NCI-H345 treated with DMSO at 0.1 percent for 48 hours (cell line): ENCODE results near the gene SLC6A1.

Experiments
- DNase-seq: peaks from one replicate; lab custom pipeline; 2025; ENCODE audit not compliant: unreplicated experiment; lab: John Stamatoyannopoulos, UW

The SLC6A1 gene

DNA sequence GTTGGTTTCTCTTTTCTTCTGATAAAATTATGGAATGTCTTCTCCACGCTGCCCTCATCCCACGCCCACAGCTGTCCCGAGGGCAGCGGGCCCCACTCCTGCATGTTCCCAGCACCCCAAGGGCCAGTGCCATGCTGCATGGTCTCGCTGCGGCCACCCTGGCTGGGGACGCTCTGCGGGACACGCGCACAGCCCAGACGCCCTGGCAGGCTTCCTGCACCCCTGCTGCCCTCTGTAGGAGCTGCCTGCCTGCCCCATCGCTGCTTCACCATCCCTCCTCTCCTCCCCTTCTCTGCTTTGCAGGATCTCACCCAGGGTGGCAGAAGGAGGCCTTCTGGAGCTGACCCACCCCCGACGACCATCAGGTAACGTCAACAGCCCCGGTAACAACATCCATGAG, 22.8 kb downstream of the SLC6A1 start:
- no peak for DNase-seq

GRCh38 chr3:11016727-11017126, 24.2 kb downstream of the SLC6A1 start:
- no peak for DNase-seq

- DNase-seq, result no peak
Observed at GRCh38 chr3:11019116-11019819, 26.7 kb downstream of the SLC6A1 start.

GRCh38 chr3:11020764-11021163, 28.2 kb downstream of the SLC6A1 start:
- no peak for DNase-seq

DNA sequence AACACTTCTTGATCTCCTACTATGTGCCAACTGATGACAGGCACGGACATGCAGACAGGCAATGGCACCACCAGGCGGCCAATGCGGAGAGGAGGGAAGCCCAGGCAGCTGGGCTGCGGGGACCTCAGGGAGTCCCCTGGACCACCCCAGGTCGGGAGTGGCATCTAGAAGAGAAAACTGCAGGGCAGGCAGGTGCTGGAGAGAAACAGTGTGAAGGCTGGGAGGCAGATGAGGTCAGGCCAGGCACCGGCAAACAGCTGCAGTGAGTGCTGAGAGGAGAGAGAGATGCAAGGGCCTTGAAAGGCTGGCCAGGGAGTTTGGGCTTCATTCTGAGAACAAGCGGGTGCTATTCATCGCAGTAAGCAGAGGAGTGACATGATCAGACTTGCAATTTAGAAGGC, 29.1 kb downstream of the SLC6A1 start:
- DNase-seq, result no peak

- DNase-seq, result no peak
Observed at GRCh38 chr3:11022115-11022514, 29.6 kb downstream of the SLC6A1 start.

GRCh38 chr3:11024181-11024580, 31.6 kb downstream of the SLC6A1 start:
- DNase-seq, result no peak

DNA sequence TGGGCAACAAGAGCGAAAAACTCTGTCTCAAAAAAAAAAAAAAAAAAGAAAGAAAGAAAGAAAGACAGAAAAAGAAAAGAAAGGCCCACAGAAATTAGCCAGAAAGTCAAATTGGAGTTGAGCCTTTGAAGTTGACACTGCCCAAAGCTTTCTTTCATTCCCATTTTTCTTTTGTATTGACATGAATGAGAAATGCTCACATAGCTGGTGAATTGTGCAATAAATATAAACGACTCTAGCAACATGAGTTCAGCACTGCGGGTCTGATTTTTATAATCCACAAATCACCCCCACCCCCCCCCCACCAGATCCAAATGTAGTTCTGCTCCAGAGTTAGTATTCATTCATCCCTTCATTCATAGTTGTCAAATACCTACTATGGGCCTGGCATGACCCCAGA, 37.4 kb downstream of the SLC6A1 start:
- DNase-seq, result no peak

DNA sequence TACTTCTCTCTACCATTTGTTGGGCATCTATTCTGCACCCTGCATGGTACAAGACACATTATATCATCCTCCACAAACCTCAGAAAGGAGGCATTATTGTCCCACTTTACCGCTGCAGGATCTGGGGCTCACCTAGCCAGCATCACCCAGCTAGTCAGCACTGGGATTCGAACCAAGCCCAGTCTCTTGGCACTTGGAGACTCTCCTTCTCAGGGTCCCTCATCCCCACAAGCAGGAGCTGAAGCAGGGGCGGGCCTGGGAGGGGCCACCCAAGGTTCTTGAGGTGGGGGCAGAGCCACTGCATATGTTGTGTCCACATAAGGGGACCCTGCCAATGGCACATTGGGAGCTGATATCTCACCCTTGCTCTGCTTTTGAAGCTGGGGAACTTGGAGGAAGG, 41.3 kb downstream of the SLC6A1 start:
- DNase-seq, result no peak

GRCh38 chr3:11034309-11034985, 41.9 kb downstream of the SLC6A1 start:
- no peak for DNase-seq

DNA sequence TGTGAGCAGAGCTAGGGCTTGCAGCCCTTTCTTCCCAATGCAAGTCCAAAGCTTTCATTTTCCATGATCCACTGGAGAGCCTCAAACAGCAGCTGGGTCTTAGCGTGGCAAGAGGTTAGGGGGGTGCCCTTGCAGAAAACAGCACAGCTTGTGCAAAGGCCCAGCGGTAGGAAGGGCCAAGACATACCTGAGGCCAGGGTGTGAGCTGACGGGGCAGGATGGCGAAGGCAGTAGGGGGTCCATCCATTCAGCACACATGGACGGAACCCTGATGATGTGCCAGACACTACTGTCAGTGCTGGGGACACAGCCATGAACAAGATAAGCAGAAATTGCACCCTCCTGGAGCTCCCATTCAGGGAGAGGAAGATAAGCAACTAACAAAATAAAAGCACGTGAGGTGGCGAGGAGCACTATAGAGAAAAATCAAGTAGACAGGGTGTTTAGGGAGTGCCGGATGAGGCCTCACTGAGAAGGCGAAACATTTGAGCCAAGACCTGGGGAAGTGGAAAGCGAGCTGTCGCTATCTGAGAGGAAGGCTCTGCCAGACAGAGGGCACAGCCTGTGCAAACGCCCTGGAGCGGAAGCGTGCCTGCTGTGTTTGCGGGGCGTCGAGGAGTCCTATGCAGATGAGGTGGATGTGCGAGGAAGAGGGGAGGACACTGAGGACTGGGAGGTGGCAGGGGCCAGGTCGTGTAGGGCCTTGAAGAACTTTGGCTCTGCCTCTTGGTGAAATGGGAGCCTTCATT, 43.4 kb downstream of the SLC6A1 start:
- no peak for DNase-seq

DNA sequence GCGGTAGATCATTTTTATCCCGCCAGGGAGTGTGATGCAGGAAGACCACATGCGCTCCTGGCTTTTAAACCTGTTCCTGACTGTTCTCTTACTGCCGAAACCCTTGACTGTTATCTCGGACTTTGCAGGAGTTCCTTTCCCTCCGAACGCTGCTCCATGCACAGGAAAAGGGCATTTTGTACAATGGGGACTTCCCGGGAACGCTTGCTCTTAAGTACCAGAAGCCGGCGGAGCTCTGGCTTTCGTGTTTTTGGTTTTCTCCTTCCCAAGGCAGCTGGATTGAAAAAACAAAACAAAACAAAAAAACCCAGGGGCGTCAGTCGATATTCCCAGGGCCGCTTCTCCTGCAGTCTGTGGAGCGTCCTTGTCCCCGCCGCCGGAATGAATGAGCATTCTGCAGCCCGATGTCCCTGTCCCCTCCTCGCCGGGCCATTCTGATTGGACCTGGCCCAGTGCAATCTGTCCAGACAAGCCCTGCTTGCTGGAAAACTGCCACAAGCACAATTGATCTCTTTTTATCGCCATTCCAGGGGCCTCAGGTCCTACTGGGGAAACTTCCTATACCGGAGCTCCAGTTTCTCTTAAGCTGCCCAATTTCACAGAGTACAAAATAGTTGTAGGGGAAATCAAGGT, 44.8 kb downstream of the SLC6A1 start:
- DNase-seq, result no peak

DNA sequence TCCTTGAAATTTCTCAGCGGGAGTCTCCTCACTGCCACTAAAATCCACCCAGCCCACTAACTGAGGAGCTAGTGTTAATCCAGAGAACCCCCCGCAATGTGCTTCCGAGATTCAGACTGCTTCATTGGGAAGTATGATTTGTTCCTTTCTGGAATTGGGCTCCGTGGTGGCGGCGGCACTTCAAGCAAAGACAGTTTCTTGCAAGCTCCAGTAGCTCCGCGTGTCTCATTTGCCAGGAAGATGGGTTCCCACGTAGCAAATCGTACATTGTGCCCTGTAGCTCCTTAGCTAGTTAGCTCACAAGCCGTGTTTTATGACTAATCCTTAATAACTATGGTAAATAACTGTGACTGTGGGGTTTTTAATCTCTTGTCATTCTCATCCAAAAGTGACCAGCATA, 45.4 kb downstream of the SLC6A1 start:
- no peak for DNase-seq

GRCh38 chr3:11045536-11045935, 53.0 kb downstream of the SLC6A1 start:
- no peak for DNase-seq

DNA sequence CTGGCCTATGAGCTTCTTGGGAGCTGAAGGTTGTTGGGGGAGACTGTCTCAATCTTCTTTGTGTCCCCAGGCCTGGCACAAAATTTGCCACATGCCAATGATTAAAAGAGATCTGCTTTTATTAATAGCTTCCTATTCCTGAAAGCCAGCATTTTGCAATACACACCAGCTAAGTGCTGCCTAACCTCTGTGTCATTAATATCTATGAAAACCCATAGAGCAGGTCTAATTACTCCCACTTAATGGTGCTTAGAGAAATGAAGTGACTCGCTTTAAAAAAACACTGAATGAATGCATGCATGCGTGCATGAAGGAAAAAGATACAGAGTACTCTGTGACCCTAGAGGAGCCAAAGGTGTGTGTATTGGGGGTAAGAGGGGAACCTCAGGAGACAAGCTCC, 55.0 kb downstream of the SLC6A1 start:
- no peak for DNase-seq

DNA sequence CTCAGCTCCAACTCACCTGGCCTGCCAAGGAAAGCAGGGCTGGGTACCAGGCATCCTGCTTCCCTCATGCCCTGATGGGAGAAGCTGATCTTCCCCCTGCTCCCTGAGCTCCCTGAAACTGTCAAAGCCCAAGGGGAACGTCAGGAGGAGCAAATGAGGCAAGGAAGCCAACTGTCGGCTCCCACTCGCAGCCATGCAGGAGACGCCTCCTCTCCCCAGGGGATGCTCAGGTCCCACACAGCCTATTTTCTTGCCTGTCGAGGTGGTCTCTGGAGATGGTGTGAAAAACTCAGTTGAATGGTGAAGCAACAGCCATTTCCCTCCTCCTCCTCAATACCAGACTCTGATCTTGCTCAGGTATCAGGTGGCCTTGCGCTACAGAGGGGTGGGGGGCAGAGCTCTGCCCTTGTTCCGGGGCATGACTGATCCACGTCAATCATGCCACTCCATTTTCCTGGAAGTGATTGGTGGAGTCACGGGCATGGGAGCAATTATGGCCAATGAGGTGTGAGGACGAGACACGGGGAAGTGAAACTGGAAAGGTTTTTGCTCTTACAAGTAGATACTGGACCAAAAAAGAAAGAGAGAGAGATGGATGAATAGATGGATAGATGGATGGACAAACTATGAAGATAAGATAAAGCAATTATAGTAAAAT, 58.2 kb downstream of the SLC6A1 start:
- no peak for DNase-seq

DNA sequence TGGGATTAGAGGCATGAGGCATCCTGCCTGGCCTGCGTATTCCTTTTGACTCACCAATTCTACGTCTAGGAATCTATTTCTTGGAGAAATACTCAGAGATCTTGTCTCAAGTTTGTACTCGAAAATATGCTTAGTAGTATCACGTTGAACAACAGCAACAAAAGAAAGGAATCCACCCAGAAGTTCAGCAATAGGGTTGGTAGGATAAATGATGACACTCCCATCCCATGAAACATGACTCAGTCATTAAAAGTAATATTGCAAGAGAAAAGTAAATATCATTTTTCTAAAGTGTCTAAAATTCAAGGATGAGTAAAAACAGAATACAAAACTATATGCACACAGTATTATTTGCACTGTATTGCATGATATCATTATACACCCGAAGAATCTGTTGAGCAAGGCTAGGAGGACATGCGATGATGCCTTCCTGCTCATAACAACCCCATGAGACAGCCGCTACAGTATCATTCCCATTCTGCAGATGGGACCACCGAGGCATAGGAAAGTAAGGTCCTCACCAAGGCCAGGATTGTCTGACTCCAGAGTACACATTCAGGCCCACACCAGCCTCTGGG, 61.5 kb downstream of the SLC6A1 start:
- DNase-seq, result no peak

DNA sequence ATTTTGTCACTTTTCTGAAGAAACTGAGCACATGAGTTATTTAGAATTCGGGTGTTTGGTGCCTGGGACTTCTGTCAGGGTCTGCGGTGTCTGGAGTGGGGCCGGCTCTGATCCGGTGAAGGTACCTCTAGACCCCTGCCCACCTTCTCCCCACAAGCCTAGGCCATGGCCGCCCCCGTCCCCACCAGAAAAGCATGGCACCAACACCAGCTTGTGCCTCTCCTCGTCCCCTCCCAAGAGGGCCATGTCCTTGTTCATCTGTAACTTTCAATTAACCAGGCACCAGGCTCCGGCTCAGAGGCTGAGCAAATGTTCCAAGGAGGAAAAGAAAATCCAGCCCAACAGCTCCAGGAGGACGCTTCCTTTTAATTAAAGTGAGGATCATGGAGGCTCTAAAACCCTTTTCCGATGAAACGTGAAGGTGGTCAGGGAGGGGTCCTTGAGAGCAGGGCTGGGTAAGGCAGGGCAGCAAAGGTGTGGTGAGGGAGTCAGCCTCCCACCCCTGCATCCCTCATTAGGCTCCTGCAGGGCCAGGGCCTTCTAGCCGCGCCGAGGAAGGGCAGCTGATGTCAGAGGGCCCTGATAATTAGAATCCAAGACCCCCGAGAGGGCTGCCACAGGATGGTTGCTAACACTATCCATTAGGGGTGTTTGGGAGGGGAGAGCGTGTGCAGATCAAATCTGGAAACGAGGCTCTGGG, 62.3 kb downstream of the SLC6A1 start:
- DNase-seq, result no peak

- no peak for DNase-seq
Observed at GRCh38 chr3:11055496-11055895, 62.9 kb downstream of the SLC6A1 start.

GRCh38 chr3:11056531-11057050, 64.0 kb downstream of the SLC6A1 start:
- DNase-seq, result no peak
